SK-N-MC (cell line): ENCODE measurements around the gene REG3G.

Source experiments
- EZH2 ChIP-seq: fragments of 200-600 bp; sonication (generic); IDR thresholded peaks from one replicate; pipeline ENCODE4 v1.6.1; 2017; ENCODE audit warnings: antibody characterized with exemption
- FOXP2 ChIP-seq: optimal IDR thresholded peaks from 2 replicates; pipeline ENCODE3; 2011; ENCODE audit warnings: mild to moderate bottlenecking, moderate library complexity; ENCODE audit not compliant: insufficient read depth; ENCODE audit errors: extremely low read length, control extremely low read depth
- POLR2AphosphoS5 ChIP-seq: IDR thresholded peaks from 2 replicates; pipeline ENCODE4 v1.6.1; 2012; ENCODE audit warnings: mild to moderate bottlenecking, low read depth, low read length, borderline replicate concordance

DNA sequence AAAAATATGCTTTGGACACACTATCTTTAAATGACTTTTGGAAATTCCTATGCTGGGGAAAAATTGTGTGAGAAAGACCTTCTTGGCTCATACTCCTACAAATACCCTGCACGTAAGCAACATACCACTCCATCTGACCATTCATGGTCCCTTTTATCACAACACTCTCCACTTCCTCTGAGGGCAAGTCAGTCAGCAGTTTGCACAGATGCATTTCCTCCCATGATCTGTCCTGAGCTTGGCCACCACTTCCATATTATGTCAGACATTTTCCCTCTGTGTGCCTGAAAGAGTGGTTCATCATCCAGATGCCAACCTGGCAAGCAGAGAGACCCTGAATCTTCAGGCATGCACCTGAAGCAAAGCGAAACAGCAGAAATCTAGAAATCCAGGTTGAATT, 16.1 kb upstream of the REG3G start:
- TF ChIP-seq POLR2AphosphoS5 (no peak), EZH2 (no peak), FOXP2 (no peak)
